ENCODE results near the gene ANO8. TPM values are rescaled to one million over a fixed set of nuclear protein-coding genes. Genes with fewer than 3 reads are reported as not detected.
A peak's percentile ranks its signal among the peaks of the same experiment; 100 is the strongest.

Gene ANO8
- total RNA-seq, 8 experiments from 2014 or later, result 1.3 to 18.0 (median 10.8) TPM

DNA sequence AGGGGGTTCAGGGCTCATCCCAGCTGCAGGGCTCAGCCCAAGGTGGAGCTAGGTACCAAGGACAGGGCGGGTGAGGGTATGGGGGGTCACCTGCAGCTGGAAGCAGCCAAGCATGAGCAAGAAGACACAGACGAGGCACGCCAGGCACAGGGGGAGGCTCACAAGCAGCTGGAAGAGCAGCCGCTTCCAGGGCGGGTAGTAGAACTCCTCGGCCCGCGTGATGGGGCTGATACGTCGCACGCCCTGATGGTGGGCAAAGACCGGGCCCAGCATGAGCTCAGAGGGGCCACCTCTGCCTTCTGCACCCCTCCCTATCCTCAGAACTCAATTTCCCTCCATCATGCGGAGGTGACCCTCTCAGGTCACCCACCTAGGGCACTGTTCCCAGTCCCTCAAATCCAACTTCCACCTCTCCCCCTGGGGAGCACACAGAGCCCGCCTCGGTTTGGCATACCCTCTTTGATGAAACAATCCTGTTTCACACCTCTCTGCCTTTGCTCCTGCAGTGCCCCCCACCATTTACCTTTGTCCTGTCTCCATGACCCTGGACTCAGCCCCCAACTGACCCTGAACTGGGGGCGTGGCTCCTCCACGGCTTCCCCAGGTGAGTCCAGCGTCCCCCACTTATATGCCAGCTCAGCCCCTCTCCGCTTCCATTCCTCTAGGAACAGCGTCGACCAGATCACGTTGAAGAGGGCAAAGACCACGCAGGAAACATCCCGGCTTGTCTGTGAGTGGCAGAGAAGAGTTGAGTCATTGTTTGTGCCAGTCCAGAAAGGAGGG, 4.2 kb downstream of the ANO8 start:
- in situ Hi-C loops (cut with MboI; ENCODE audit: low pct_unique_long_range_greater_than_20kb in 2 of 9, low sequenced_read_pairs in 9 of 9, unreplicated experiment in 9 of 9), result no loop called here
- Histone ChIP-seq H3K4me1 (replicated peaks in 1 of 2) (peaks cover 7 to 18% of the 10 kb centered on the region in 2 donors), H3K27ac (no peak overlapping the region), H3K4me3 (no peak overlapping the region)
- ATAC-seq (replicated peaks in 6 of 8), result no peak
- 60 to 100% (median 89%) methylated on average over 1 to 8 of the region's 24 CpGs; no CpG with 5 or more reads in 6 of the 10 experiments for WGBS, 10 experiments

DNA sequence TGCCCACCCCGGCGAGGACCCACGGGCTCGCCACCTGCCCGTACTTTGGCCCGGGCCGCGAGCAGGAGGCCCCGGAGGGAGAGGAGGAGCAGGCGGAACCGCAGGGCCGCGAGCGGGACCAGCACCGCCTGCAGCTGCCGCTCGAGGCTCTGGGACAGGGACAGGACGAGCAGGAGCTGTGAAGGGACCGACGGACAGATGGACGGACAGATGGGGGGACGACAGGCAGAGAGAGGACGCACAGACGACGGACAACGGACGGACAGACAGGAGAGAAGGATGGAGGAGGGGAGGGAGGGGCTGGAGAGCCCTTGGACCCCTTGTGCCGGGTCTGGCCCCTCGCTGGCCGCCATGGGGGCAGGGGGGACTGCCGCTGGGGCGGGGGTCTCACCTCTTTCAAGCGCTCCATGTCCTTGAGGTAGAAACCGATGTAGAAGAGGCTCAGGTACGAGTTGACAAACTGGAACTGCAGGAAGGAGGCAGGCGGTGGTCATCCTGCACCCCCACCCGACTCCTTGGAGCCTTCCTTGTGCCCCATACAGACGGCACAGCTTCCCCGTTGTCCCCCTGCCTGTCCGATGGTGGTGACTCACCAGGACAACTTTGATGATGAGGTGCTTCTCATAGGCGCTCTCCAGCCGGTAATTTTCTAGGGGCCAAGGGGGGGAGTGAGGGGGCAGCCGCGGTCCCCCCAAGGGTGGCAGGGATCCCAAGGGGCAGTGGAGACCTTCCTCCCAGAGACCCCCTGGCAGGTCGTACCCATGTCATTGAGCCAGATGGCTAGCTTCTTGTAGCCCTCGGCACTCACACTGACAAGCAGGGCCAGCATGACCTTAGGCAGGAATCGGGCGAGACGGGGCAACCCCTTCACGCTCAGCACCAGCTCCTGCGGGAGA, 5.0 kb downstream of the ANO8 start:
- no peak for ATAC-seq (replicated peaks in 6 of 8)
- Histone ChIP-seq H3K4me1 (replicated peaks in 1 of 2) (peaks cover 7 to 18% of the 10 kb centered on the region in 2 donors), H3K4me3 (no peak overlapping the region), H3K27ac (no peak overlapping the region)
- in situ Hi-C loops (cut with MboI; ENCODE audit: low pct_unique_long_range_greater_than_20kb in 2 of 9, low sequenced_read_pairs in 9 of 9, unreplicated experiment in 9 of 9), result no loop called here
- 64 to 100% (median 84%) methylated on average over 4 to 10 of the region's 51 CpGs; no CpG with 5 or more reads in 5 of the 10 experiments for WGBS, 10 experiments

DNA sequence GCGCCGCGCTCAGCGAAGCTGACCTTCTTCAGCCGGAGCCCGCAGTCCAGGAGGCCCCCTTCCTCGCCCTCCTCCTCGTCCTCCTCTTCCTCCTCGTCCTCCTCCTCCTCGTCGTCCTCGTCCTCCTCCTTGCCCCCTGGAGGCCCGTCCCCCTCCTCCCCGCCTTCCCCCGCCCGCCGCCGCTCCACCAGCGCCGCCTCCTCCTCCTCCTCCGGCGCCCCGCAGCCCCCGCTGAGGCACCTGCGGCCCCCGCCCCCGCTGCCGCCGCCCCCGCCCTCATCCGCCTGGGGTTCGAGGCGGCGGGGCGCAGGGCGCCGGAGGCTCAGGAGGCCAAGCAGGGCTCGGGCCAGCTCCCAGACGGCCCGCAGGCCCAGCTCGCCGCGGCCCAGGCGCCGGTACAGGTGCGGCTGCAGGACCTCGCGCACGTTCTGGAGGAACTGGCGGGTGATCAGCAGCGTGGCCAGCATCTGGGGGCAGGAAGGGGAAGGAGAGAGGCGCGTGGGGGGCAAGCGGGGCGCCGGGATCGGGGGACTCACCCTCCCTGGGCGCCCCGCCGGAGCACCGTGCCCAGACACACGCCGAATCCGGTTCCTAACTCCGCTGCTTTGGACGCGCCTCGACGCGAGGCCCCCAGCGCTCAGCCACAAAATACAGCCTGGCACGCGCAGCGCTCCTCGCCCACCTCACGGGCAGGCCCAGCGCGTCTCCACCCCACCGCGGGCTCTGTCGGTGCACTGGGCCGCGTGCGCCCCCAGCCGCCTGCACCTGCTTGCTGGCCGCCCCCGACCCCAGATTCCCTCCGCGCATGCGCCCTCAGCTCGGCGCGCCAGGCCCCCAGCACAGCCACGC, 5.9 kb downstream of the ANO8 start:
- peak overlapping the region in 2 of 5 donors; percentile 13 to 16 for H3K4me3 ChIP-seq
- H3K4me1 ChIP-seq (replicated peaks in 1 of 2), result peaks cover 6 to 15% of the 10 kb centered on the region in 2 donors
- in situ Hi-C loops (cut with MboI; ENCODE audit: low pct_unique_long_range_greater_than_20kb in 2 of 9, low sequenced_read_pairs in 9 of 9, unreplicated experiment in 9 of 9), result no loop called here
- H3K27ac ChIP-seq, result peak overlapping the region in 1 of 2 donors; percentile 7
- no peak for ATAC-seq (replicated peaks in 6 of 8)
- 20 to 40% methylated on average over 2 to 8 of the region's 94 CpGs; no CpG with 5 or more reads in 8 of the 10 experiments for WGBS, 10 experiments

DNA sequence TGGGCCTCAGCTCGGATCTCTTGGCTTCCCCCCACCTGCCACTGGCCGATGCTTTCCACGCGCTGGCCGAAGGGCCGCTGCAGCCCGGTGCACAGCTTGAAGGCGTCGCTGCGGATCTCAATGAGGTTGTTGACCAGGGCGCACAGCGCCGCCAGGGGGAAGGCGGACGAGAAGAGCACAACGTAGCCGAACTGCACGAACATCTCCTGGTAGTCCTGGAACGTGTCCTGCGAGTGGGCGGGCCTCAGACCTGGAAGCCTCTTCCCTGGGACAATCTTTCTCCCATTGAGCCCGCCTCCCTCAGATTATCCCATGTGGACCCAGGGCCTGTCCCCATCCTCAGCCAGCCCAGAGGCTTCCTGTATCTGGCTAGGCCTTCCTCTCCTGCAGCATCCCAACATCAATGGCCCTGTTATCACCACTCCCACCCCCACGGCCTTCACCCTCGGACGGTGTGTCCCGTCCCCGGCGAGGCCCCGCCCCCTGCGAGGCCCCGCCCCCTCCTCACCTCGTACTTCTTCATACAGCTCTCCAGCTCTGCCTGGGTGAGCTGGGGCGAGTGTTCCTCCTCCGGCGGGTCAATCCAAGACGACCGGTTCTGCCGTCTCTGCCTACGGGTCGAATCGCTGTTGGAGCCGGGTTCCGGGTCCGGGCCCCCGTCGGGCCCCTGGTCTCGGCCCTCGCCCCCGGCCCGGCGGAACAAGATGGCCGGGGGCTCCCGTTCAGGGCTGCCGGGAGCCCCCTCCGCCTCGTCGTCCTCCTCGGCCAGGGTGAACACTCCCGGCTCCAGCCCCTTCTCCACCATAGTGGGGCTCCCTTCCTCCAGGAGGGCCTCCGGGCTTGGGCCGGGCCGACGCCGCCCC, 6.8 kb downstream of the ANO8 start:
- in situ Hi-C loops (cut with MboI; ENCODE audit: low pct_unique_long_range_greater_than_20kb in 2 of 9, low sequenced_read_pairs in 9 of 9, unreplicated experiment in 9 of 9), result no loop called here
- peak in 5 of 8 experiments; percentile 31 to 63 (median 43) for ATAC-seq (replicated peaks in 6 of 8)
- WGBS, 10 experiments, result 41 to 97% (median 74%) methylated on average over 3 to 18 of the region's 64 CpGs; no CpG with 5 or more reads in 6 of the 10 experiments
- Histone ChIP-seq H3K4me1 (replicated peaks in 1 of 2) (peaks cover 4 to 13% of the 10 kb centered on the region in 2 donors), H3K4me3 (peak overlapping the region in 2 of 5 donors; percentile 13 to 16), H3K27ac (peak overlapping the region in 1 of 2 donors; percentile 7)

DNA sequence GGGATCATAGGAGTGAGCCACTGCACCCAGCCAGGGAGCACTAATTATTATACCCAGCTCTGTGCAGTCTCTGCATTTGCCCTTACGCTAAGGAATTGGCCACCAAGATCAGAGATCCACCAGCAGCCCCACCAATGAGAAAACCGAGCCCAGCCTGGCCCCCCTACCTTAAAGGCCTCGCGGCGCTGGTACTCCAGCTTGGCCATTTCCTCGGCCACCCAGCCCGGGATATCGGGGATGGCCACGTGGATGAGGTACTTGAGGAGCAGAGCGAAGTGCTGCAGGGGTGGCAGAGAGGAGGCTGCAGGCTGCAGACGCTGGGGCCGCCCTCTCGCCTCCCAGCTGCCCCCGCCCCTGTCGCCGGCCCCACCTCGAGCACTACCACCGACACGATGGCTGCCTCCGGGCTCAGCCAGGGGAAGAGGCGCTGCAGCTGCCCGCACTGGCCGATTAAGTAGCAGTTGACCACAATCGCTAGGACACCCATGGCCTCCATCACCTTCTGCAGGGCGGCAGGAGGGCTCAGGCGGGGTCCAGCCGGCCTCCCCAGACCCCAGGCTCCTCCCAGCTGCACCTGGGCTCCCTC, 7.5 kb downstream of the ANO8 start:
- Histone ChIP-seq H3K27ac (peak overlapping the region in 1 of 2 donors; percentile 4), H3K4me3 (peak overlapping the region in 1 of 5 donors; percentile 4), H3K4me1 (replicated peaks in 1 of 2) (peaks cover 4 to 13% of the 10 kb centered on the region in 2 donors)
- in situ Hi-C loops (cut with MboI; ENCODE audit: low pct_unique_long_range_greater_than_20kb in 2 of 9, low sequenced_read_pairs in 9 of 9, unreplicated experiment in 9 of 9), result no loop called here
- WGBS, 10 experiments, result 47 to 100% (median 89%) methylated on average over 1 to 4 of the region's 27 CpGs; no CpG with 5 or more reads in 4 of the 10 experiments
- no peak for ATAC-seq (replicated peaks in 6 of 8)

DNA sequence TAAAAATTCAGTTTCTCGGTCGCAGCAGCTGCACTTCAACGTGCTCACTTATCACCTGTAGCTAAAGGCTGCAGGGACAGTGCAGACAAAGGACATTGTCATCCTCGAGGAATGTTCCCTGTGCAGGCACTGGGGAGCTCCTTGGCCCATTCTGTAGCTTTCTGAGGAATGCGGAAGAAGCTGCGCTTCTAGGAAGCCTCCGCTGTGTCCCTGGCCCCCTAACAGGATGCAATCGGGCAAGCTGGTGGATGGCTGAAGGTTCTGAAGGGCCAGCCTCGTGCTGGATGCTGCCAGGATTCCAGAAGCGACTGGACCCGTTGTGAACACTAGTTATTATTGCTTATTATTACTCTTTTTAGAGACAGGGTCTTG, 8.1 kb downstream of the ANO8 start:
- Histone ChIP-seq H3K4me1 (replicated peaks in 1 of 2) (peaks cover 4 to 13% of the 10 kb centered on the region in 2 donors), H3K4me3 (no peak overlapping the region), H3K27ac (no peak overlapping the region)
- in situ Hi-C loops (cut with MboI; ENCODE audit: low pct_unique_long_range_greater_than_20kb in 2 of 9, low sequenced_read_pairs in 9 of 9, unreplicated experiment in 9 of 9), result no loop called here
- WGBS, 10 experiments, result 74 to 100% (median 80%) methylated on average over 1 to 8 of the region's 11 CpGs; no CpG with 5 or more reads in 3 of the 10 experiments
- no peak for ATAC-seq (replicated peaks in 6 of 8)

DNA sequence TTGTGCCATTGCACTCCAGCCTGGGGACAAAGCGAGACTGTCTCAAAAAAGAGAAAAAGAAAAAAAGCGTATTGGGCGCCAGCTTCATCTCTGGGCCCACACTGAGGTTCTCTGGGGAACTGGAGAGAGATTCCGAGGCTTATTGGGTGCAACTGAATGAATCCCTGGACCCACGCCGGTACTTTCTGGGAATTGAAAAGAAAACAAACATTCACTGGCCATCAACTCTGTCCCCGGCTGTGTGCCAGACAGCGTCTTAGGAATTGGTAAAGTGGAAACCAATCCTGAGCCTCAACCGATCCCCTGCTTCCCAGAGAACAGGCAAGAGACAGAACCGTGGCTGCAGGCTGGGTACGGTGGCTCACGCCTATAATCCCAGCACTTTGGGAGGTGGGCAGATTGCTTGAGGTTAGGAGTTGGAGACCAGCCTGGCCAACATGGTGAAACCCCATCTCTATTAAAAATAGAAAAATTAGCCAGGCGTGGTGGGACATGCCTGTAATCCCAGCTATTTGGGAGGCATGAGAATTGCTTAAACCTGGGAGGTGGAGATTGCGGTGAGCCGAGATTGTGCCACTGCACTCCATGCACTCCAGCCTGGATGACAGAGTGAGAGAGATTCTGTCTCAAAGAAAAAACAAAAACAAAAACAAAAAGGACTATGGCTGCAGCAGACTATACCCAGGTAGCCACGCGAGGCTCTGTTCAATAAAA, 8.6 kb downstream of the ANO8 start:
- Histone ChIP-seq H3K4me3 (no peak overlapping the region), H3K27ac (no peak overlapping the region), H3K4me1 (replicated peaks in 1 of 2) (peaks cover 4 to 13% of the 10 kb centered on the region in 2 donors)
- WGBS, 10 experiments, result 40 to 100% (median 94%) methylated on average over 1 to 15 of the region's 17 CpGs; no CpG with 5 or more reads in 1 of the 10 experiments
- ATAC-seq (replicated peaks in 6 of 8), result no peak
- in situ Hi-C loops (cut with MboI; ENCODE audit: low pct_unique_long_range_greater_than_20kb in 2 of 9, low sequenced_read_pairs in 9 of 9, unreplicated experiment in 9 of 9), result no loop called here

DNA sequence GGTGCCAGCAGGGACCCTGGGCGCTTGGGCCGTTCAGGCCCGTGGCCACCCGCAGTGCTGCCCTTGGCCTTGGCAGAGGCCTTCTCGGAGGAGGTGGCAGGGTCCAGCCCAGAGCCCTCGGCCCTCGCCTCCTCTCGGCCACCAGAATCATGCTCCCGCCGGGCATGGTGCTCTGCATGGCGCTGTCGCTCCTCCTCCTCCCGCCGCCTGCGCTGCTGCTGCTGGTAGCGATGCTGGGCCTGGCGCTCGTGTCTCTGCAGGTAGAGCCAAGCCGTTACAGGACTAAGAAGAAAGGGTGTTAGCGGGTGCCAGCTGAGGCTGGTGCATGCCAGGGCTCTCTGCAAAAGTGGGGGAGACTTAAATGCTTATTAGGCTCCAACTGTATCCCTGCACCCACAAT, 9.5 kb downstream of the ANO8 start:
- no peak for ATAC-seq (replicated peaks in 6 of 8)
- in situ Hi-C loops (cut with MboI; ENCODE audit: low pct_unique_long_range_greater_than_20kb in 2 of 9, low sequenced_read_pairs in 9 of 9, unreplicated experiment in 9 of 9), result no loop called here
- H3K4me1 ChIP-seq (replicated peaks in 1 of 2), result peaks cover 4 to 13% of the 10 kb centered on the region in 2 donors
- H3K4me3 ChIP-seq, result no peak overlapping the region
- WGBS, 10 experiments, result 94 to 98% (median 96%) methylated on average over 5 to 10 of the region's 20 CpGs; no CpG with 5 or more reads in 7 of the 10 experiments
- H3K27ac ChIP-seq, result no peak overlapping the region

DNA sequence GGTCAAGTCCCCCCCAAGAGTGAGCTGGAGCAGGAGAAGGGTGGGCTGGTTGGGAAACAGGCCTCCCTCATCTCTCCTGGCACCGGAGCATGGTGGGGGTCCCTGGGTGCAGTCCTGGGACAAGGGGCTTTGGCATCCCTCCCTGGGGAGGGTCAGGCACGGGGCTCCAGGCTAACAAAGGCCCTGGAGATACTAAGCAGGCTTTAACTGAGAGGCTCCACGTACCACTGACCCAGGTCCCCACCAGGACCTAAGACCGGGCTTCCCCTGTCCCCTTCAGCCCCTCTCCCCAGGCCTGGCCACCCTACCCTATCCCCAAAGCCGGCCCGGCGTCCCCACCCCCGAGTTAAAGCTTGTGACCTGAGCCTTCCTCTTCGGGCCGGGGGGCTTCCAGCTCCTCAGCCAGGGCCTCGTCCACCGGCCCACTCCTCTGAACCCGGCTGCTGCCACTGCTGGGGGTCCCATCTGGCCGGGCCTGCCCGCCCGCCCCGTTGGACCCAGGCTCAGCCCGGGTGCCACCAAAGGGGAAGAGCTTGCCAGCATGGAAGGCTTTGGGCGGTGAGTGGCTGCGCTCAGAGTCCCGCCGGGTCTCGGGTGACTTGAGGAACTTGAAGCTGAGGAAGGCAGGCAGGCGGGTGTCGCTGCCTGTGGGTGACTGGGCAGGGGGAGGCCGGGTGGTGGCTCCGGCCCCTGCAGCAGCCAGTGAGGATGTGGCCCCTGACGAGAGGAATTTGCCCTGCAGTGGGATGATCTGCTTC, 10.1 kb downstream of the ANO8 start:
- in situ Hi-C loops (cut with MboI; ENCODE audit: low pct_unique_long_range_greater_than_20kb in 2 of 9, low sequenced_read_pairs in 9 of 9, unreplicated experiment in 9 of 9), result no loop called here
- no peak for ATAC-seq (replicated peaks in 6 of 8)
- Histone ChIP-seq H3K4me3 (no peak overlapping the region), H3K4me1 (replicated peaks in 1 of 2) (peaks cover 4 to 13% of the 10 kb centered on the region in 2 donors), H3K27ac (no peak overlapping the region)
- WGBS, 10 experiments, result 87% methylated on average over 7 of the region's 28 CpGs; no CpG with 5 or more reads in 9 of the 10 experiments

DNA sequence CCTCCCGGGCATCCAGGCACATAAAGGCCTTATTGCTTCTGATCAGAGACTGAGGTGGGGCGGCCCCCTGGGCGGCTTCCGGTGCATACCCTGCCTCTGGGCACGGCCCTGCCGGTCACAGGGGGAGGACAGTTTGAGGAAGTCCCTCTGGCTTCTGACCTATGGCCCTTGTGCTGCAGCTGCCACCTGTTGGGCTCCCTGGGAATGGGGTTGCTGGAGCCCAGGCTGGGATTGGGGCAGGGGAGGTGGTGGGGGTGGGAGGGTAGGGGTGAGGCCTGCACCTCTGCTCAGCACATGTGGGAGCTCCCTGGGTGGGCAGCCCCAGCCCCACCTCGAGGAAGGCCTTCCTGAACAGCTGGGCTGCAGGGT, 10.7 kb downstream of the ANO8 start:
- peak in 3 of 8 experiments; percentile 14 to 40 (median 28) for ATAC-seq (replicated peaks in 6 of 8)
- no peak overlapping the region for H3K27ac ChIP-seq
- peaks cover 2 to 10% of the 10 kb centered on the region in 2 donors for H3K4me1 ChIP-seq (replicated peaks in 1 of 2)
- H3K4me3 ChIP-seq, result no peak overlapping the region
- whole genome bisulfite sequencing, 10 experiments, result no CpG with 5 or more reads among the region's 7 CpGs
- in situ Hi-C loops (cut with MboI; ENCODE audit: low pct_unique_long_range_greater_than_20kb in 2 of 9, low sequenced_read_pairs in 9 of 9, unreplicated experiment in 9 of 9), result no loop called here

All from motor neuron (in vitro differentiated cells).